Measurements from ENCODE around the gene ENAH.

The ENAH gene

DNA sequence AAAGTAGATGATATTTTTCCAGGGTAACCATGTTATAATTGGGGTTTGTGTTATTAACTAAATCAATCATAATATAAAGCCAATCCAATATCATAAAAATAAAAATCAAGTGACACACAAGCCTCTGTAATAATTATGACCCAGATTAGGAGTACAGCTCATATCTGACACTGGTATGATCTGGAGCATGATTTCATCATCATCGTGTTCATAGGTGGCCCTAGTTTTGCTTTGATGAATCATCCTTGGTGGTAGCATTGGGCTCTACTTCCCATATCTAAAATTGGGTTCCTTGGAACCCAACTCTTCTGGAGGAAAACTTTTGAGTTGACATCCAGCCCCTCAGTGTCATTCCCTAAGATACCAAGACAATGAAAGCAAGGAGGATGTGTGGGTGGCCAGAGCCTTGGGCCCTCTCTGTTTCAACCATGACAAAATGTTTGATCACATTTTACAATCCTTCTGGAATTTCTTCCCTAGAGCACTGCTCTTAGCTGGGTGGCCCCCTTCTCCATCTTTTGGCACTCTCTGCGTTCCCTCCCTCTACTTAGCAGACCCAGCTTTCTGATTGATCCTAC is 37.0 kb upstream of the ENAH start:
- TF ChIP-seq POLR2A (IDR thresholded peaks at IDR 0.05; ENCODE audit: low read length) = no peak
- TF ChIP-seq GATA1 (IDR thresholded peaks at IDR 0.05; ENCODE audit: low read depth, low read length) = no peak
- DNase-seq = no peak

DNA sequence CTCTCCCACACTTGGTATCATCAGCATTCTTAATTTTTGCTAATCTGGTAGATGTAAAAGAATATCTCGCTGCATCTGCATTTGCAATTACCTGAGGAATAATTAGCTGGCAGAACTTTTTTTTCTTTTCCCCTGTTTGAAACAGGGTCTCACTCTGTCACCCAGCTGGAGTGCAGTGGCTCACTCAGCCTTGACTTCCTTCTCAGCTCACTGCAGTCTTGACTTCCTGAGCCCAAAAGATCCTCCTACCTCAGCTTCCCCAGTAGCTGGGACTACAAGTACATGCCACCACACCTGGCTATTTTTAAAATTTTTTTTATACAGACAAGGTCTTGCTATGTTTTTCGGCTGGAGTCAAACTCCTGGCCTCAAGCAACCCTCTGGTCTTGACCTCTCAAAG is 35.4 kb upstream of the ENAH start:
- TF ChIP-seq POLR2A (IDR thresholded peaks at IDR 0.05; ENCODE audit: low read length) (no peak), GATA1 (IDR thresholded peaks at IDR 0.05; ENCODE audit: low read depth, low read length) (no peak)
- DNase-seq = no peak

DNA sequence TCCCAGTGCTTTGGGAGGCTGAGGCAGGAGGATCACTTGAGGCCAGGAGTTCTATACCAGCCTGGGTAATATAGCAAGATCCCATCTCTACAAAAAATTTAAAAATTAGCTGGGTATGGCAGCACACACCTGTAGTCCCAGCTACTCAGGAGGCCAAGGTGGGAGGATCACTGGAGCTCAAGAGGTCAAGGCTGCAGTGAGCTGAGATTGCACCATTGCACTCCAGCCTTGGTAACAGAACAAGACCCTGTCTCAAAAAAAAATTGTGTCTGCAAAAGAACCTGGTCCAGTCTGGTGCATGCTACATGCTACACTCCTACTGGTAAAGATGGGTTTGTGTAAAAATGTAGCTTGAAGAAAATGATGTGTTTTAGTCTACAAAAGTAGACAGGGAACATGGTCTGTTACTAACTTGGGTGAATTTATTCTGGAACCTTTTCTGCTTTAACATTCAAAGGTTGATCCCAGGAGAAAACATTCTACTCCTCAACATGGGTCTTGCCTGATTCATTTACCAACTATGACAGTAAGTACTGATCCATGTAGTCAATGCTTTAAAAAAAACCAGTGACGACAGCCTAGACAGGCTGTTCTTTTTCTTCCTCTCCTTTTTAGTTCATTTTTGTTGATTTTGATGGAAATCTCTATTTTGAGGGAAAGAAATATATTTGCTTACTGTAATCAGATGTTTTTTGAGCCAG is 32.7 kb upstream of the ENAH start:
- DNase-seq = no peak

GRCh38 chr1:225684741-225685140 is 31.8 kb upstream of the ENAH start:
- DNase-seq = no peak
- TF ChIP-seq GATA1 (IDR thresholded peaks at IDR 0.05; ENCODE audit: low read depth, low read length) = no peak
- no peak for TF ChIP-seq POLR2A (IDR thresholded peaks at IDR 0.05; ENCODE audit: low read length)

More for the DNA sequence above, 32.7 kb upstream of the ENAH start:
- TF ChIP-seq POLR2A (IDR thresholded peaks at IDR 0.05; ENCODE audit: low read length) (no peak), GATA1 (IDR thresholded peaks at IDR 0.05; ENCODE audit: low read depth, low read length) (no peak)

DNA sequence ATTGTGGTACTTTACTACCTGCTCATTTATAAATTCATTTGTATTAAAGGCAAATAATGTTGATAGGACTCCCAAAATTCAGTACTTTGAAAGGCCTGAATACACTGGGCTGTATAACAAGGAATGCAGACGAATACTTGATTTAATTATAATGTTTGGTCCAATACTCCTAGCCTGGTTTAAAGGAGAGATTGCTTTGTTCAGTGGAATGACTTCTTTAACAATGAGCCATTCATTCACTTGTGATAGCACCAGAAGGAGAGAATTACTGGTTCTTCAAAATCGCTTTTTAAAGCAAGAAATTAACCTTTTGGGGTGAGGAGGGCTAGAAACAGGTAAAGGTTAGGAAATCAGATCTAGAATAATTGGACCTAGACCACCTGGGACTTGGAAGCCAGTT is 28.3 kb upstream of the ENAH start:
- no peak for DNase-seq
- TF ChIP-seq POLR2A (IDR thresholded peaks at IDR 0.05; ENCODE audit: low read length) (no peak), GATA1 (IDR thresholded peaks at IDR 0.05; ENCODE audit: low read depth, low read length) (no peak)

DNA sequence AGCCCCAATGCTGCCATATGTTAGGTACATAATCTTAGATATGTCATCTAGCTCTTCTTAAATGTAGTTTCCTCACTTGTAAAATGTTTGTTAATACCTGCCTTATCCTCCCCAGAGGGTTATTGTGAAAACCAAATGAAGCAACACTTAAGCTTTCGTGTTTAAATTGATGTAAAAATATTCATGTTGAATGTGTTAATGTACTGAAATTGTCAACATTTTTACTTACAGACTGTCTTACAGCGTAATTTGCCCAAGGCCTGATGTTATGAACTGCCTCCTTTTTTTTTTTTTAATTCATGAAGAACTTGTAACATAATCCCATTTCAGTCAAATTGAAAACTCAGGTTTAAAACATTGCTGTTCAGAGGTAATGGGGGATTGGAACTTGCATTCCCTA is 25.6 kb upstream of the ENAH start:
- DNase-seq = no peak
- no peak for TF ChIP-seq GATA1 (IDR thresholded peaks at IDR 0.05; ENCODE audit: low read depth, low read length)
- TF ChIP-seq POLR2A (IDR thresholded peaks at IDR 0.05; ENCODE audit: low read length) = no peak

DNA sequence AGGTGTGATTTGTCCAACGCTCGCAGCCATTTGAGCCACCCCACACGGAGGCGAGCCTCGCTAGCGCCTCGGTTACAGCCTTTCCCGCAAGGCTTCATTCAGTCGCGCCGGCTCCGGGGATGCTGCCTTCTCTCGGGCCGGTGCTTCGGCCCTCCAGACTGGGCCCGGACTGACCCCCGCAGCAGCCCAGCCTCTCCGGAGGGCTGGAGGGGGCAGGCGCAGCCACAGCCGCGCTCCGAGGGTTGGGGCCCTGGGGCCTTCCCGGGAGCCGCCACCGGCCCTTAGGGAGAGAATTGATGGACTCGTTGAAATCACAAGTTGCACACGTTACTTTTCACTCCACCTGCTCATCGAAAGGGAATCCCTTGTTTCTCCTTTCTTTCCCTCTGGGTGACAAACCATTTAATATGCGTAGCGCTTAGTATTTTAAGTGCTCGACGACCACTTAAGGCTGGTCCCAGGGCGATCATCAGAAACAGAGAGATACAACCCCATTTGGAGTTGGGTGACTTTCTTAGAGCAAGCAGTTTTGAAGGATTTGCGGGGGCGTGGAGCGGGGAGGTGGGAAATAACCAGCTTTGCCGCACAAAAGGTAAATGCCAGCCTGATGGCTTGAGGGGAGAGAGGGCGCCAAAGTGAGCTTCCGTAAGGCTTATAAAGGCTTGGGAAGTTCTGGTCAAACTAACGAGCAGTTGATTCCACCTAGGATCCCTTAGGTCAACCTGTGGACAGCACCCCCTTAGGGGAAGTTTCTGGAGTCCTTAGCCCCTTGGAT is 24.6 kb upstream of the ENAH start:
- DNase-seq = no peak
- TF ChIP-seq POLR2A (IDR thresholded peaks at IDR 0.05; ENCODE audit: low read length) (no peak), GATA1 (IDR thresholded peaks at IDR 0.05; ENCODE audit: low read depth, low read length) (no peak)

GRCh38 chr1:225674381-225674780 is 21.5 kb upstream of the ENAH start:
- DNase-seq = no peak

DNA sequence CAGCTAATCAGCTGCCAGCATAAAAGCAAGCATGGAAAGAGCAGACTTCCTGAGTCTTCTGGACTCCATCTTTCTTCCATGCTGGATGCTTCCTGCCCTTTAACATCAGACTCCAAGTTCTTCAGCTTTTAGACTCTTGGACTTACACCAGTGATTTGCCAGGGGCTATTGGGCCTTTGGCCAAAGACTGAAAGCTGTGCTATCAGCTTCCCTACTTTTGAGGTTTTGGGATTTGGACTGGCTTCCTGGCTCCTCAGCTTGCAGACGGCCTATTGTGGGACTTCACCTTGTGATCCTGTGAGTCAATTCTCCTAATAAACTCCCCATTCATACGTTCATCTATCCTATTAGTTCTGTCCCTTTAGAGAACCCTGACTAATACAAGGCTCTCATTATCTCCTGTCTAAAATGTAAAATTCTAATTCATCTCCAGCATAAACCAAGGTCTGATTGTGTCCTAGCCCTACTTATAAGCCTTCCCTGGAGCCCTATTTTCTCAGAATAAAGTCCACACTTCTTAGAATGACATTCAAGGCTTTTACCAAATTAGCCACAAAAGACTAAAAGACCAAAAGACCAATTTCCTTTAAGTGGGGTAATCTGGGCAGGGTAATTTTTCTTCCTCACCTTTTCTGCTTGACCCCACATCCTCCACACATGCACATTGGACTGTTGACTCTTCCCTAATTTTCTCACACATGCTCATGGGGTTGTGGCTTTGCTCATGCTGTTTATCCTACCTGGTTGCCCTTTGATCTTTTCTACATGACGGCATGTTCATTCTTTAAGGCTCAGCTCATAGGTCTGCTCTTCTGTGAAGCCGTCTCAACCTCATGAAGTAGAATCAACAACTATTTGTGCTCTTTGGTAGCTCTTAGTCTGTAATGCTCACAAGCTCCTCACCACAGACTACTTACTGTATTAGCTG is 18.1 kb upstream of the ENAH start:
- TF ChIP-seq POLR2A (IDR thresholded peaks at IDR 0.05; ENCODE audit: low read length) = no peak
- no peak for TF ChIP-seq GATA1 (IDR thresholded peaks at IDR 0.05; ENCODE audit: low read depth, low read length)
- DNase-seq = no peak

More at GRCh38 chr1:225674381-225674780, 21.5 kb upstream of the ENAH start:
- TF ChIP-seq POLR2A (IDR thresholded peaks at IDR 0.05; ENCODE audit: low read length) (no peak), GATA1 (IDR thresholded peaks at IDR 0.05; ENCODE audit: low read depth, low read length) (no peak)

DNA sequence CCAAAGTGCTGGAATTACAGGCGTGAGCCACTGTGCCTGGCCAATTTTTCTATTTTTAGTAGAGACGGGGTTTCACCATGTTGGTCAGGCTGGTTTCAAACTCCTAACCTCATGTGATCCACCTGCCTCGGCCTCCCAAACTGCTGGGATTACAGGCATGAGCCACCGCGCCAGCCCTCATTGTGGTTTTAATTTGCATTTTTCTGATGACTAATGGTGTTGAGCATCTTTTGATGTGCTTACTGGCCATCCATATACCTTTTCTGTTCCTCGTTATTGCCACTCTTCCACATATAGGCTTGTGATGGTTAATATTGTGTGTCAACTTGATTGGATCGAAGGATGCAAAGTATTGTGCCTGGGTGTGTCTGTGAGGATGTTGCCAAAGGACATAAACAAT is 17.4 kb upstream of the ENAH start:
- TF ChIP-seq GATA1 (IDR thresholded peaks at IDR 0.05; ENCODE audit: low read depth, low read length) = no peak
- TF ChIP-seq POLR2A (IDR thresholded peaks at IDR 0.05; ENCODE audit: low read length) = no peak
- no peak for DNase-seq

DNA sequence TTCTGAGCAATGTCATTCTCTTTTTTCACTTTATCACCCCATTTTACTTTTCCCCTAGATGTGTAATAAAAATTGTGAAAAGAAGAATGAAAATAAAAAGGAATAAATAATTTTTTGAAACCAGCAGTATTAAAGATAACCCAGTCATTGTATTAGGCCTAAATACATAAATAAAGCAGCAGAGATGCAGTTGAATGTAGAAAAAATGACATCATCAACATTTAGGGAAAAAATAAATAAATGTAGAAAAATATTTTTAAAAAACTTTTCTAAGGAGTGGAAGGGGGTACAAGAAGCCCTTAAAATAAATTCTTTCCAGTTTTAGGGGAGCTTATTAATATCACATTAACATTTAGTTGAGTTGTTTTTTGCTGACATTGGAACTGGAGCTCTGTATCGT is 15.3 kb upstream of the ENAH start:
- no peak for TF ChIP-seq GATA1 (IDR thresholded peaks at IDR 0.05; ENCODE audit: low read depth, low read length)
- no peak for TF ChIP-seq POLR2A (IDR thresholded peaks at IDR 0.05; ENCODE audit: low read length)
- DNase-seq = no peak

- DNase-seq = no peak
- TF ChIP-seq GATA1 (IDR thresholded peaks at IDR 0.05; ENCODE audit: low read depth, low read length) (no peak), POLR2A (IDR thresholded peaks at IDR 0.05; ENCODE audit: low read length) (no peak)
Observed at GRCh38 chr1:225667362-225667761, 14.4 kb upstream of the ENAH start.

DNA sequence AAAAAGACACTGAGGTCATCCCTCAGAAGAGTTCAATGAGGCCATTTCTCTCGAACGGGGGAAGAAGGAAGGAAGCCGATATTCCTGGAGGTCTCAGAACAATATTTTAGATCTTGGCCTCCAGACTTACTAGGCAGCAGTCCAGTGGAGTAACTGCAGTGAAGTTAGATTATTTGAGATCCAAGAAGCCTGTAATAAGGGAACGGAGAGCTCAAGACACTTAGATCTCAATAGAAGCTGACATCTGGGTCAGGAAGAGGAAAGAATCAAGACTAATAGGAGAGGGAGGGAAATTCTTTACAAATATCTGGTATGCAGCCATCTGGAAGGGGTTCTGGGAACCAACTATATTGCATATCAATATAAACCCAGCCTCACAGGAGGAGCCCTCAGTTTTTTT is 13.6 kb upstream of the ENAH start:
- DNase-seq = no peak
- TF ChIP-seq POLR2A (IDR thresholded peaks at IDR 0.05; ENCODE audit: low read length) = no peak
- no peak for TF ChIP-seq GATA1 (IDR thresholded peaks at IDR 0.05; ENCODE audit: low read depth, low read length)

GRCh38 chr1:225664762-225665161 is 11.8 kb upstream of the ENAH start:
- TF ChIP-seq POLR2A (IDR thresholded peaks at IDR 0.05; ENCODE audit: low read length) (no peak), GATA1 (IDR thresholded peaks at IDR 0.05; ENCODE audit: low read depth, low read length) (no peak)
- DNase-seq = no peak

All from erythroblast (primary cell).